Progenitor cell of endocrine pancreas (in vitro differentiated cells): Measurements from ENCODE around the gene PLEKHD1. TPM values are rescaled to one million over a fixed set of nuclear protein-coding genes. Genes with fewer than 3 reads are reported as not detected.

Experiments used
- DNase-seq: peaks from one replicate; pipeline ENCODE4 v3.0.0; 2021; ENCODE audit warnings: low spot score; ENCODE audit not compliant: unreplicated experiment
- H3K27ac Mint-ChIP-seq: 2 replicates; pipeline ENCODE4 v1.8.0; 2021; ENCODE audit warnings: mild to moderate bottlenecking, moderate library complexity, mixed read lengths
- H3K27me3 Mint-ChIP-seq: 2 replicates; pipeline ENCODE4 v1.8.0; 2021; ENCODE audit warnings: mixed read lengths
- H3K36me3 Mint-ChIP-seq: 2 replicates; pipeline ENCODE4 v1.8.0; 2022; ENCODE audit warnings: mixed read lengths; ENCODE audit not compliant: insufficient read depth
- H3K4me1 Mint-ChIP-seq: 2 replicates; pipeline ENCODE4 v1.8.0; 2021; ENCODE audit warnings: low read depth, mixed read lengths
- H3K4me3 Mint-ChIP-seq: 2 replicates; pipeline ENCODE4 v1.8.0; 2021; ENCODE audit warnings: low read depth, mild to moderate bottlenecking, moderate library complexity, mixed read lengths
- H3K9me3 Mint-ChIP-seq: 2 replicates; pipeline ENCODE4 v1.8.0; 2021; ENCODE audit warnings: low read depth, mixed read lengths
- total RNA-seq: library from RNA; stranded (reverse); gene quantifications from 2 replicates; pipeline ENCODE4 v1.2.1, GENCODE V29; 2021
- TF ChIP-seq, protein P1 (sequence below): fragments of 200-600 bp; sonication (generic); IDR thresholded peaks from one replicate; pipeline ENCODE4 v1.5.0; 2021; ENCODE audit warnings: antibody characterized with exemption, mild to moderate bottlenecking; ENCODE audit not compliant: unreplicated experiment

The PLEKHD1 gene
- total RNA-seq, 1 donor from 2014 or later: 1.5 TPM

GRCh38 chr14:69481815-69482568, 2.5 kb upstream of the PLEKHD1 start:
- Mint-ChIP-seq H3K4me1 (peaks cover 3% of the 10 kb centered on the region), H3K9me3 (no peaks in the 10 kb centered on the region), H3K36me3 (no peaks in the 10 kb centered on the region), H3K27ac (no peak overlapping the region), H3K4me3 (no peak overlapping the region), H3K27me3 (peaks cover 66% of the 10 kb centered on the region)
- TF ChIP-seq, protein P1, sequence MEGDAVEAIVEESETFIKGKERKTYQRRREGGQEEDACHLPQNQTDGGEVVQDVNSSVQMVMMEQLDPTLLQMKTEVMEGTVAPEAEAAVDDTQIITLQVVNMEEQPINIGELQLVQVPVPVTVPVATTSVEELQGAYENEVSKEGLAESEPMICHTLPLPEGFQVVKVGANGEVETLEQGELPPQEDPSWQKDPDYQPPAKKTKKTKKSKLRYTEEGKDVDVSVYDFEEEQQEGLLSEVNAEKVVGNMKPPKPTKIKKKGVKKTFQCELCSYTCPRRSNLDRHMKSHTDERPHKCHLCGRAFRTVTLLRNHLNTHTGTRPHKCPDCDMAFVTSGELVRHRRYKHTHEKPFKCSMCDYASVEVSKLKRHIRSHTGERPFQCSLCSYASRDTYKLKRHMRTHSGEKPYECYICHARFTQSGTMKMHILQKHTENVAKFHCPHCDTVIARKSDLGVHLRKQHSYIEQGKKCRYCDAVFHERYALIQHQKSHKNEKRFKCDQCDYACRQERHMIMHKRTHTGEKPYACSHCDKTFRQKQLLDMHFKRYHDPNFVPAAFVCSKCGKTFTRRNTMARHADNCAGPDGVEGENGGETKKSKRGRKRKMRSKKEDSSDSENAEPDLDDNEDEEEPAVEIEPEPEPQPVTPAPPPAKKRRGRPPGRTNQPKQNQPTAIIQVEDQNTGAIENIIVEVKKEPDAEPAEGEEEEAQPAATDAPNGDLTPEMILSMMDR: no peak
- no peak for DNase-seq

DNA sequence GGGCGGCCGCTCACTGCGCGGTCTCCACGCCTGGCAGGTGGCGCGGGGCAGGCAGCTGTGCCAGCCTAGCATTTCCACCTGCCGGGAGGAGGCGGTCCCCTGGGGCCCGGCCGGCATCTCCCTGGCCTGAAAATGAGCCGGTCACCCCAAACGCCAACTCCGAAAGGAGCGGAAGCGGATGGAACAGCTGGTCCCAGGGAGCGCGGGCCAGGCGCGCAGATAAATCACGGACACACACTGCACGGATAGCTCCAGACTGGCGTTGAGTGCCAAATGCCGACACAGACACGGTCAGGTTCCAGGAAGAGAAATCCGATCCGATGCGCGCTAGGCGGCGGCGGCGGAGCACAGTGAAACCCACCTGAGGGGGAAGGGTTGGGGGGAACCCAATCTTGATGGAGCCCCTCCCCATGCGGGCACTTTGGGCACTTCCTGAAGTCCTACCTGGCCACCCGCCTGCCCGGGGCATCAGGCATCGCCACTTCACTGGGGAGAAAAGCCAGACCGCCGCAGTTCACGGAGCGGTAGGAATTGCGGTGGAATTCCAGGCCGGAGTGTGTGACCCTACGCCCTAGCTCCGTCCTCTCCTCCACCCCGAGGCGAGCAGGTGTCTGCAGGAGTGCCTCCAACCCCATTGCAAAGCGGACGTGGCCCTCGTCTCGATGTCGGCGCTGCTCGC, 624 bp upstream of the PLEKHD1 start:
- no peaks in the 10 kb centered on the region for H3K9me3 Mint-ChIP-seq
- H3K27me3 Mint-ChIP-seq: peaks cover 77% of the 10 kb centered on the region
- H3K4me1 Mint-ChIP-seq: peaks cover 3% of the 10 kb centered on the region
- DNase-seq: peak; percentile 16
- peak overlapping the region; percentile 77 for H3K4me3 Mint-ChIP-seq
- H3K36me3 Mint-ChIP-seq: no peaks in the 10 kb centered on the region
- TF ChIP-seq, protein P1: no peak
- no peak overlapping the region for H3K27ac Mint-ChIP-seq

DNA sequence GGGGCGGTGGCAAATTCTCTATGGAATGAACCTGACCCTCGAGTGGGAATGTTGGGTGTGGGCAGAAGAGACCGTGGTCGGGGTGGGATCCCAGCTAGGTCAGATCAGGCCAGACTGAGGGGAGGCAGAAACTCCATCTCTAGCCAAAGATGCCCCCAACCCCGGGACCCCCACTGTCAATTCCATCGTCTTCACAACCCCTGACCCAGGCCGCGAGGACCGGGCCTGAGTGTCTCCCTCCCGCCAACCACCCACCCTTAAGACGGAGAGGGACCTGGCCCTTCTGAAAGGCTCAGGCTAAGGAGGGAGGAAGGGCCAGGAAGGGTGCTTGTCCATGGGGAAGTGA, 760 bp downstream of the PLEKHD1 start:
- Mint-ChIP-seq H3K36me3 (no peaks in the 10 kb centered on the region), H3K9me3 (no peaks in the 10 kb centered on the region), H3K4me1 (peaks cover 3% of the 10 kb centered on the region), H3K27me3 (peaks cover 71% of the 10 kb centered on the region), H3K4me3 (peak overlapping the region; percentile 41), H3K27ac (no peak overlapping the region)
- no peak for DNase-seq
- TF ChIP-seq, protein P1: no peak

GRCh38 chr14:69485701-69486100, 1.2 kb downstream of the PLEKHD1 start:
- no peak for DNase-seq
- no peak overlapping the region for H3K27ac Mint-ChIP-seq
- no peaks in the 10 kb centered on the region for H3K9me3 Mint-ChIP-seq
- no peak overlapping the region for H3K4me3 Mint-ChIP-seq
- H3K27me3 Mint-ChIP-seq: peaks cover 75% of the 10 kb centered on the region
- TF ChIP-seq, protein P1: no peak
- peaks cover 3% of the 10 kb centered on the region for H3K4me1 Mint-ChIP-seq
- no peaks in the 10 kb centered on the region for H3K36me3 Mint-ChIP-seq

- TF ChIP-seq, protein P1: no peak
These were observed 2.7 kb downstream of the PLEKHD1 start for GRCh38 chr14:69487226-69487625.

More at GRCh38 chr14:69487226-69487625, 2.7 kb downstream of the PLEKHD1 start:
- Mint-ChIP-seq H3K27me3 (peaks cover 67% of the 10 kb centered on the region), H3K4me1 (peaks cover 3% of the 10 kb centered on the region), H3K36me3 (no peaks in the 10 kb centered on the region), H3K27ac (no peak overlapping the region), H3K9me3 (no peaks in the 10 kb centered on the region), H3K4me3 (no peak overlapping the region)
- DNase-seq: no peak
